H54 (cell line): ENCODE measurements around the gene FOSL1.
"Not testable (repeated sequence)": the region's sequence is repeated elsewhere in the genome, so short reads cannot be mapped to it uniquely, and the experiment has no call there.

ENCODE experiments used
- DNase-seq: peaks from one replicate; pipeline ENCODE4 v3.0.0; 2011; ENCODE audit warnings: low spot score, mixed read lengths; ENCODE audit not compliant: insufficient read length
- FAIRE-seq: peaks from 3 replicates; lab custom pipeline; 2011; peaks lifted over from hg19 to GRCh38; lab: Jason Lieb, UNC
- POLR2A ChIP-seq: IDR thresholded peaks from 2 replicates; pipeline ENCODE4 v1.6.1; 2011; ENCODE audit warnings: low read depth, mild to moderate bottlenecking, low read length

FOSL1 gene

GRCh38 chr11:65855927-65856363 is 44.2 kb downstream of the FOSL1 start:
- no peak for TF ChIP-seq POLR2A
- no peak for DNase-seq
- FAIRE-seq: no peak

- no peak for DNase-seq
- no peak for FAIRE-seq
- TF ChIP-seq POLR2A: no peak
Measured at GRCh38 chr11:65854852-65855837, 45.0 kb downstream of the FOSL1 start.

DNA sequence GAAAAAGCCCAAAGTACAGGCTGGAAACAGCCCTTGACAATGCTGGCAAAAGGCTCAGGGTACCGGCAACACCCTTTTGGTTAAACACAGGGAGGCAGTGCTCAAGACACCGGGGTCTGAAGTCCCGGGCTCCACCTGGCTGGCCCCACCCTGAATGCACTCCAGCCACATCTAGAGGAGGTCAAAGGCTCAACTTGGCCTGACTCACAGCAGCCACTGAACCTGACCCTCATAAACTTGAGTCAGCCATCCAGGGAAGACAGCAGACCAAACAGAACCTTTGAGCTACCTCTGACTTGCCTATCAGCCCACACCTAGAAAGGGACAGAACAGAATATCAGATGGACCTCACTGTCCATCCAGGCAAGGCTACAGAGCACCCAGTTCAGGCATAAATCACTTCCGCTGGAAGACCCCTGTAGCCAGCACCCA is 46.0 kb downstream of the FOSL1 start:
- TF ChIP-seq POLR2A: no peak
- FAIRE-seq (no peak), DNase-seq (no peak)

- TF ChIP-seq POLR2A: no peak
- no peak for DNase-seq
- FAIRE-seq: no peak
Measured at GRCh38 chr11:65853246-65853979, 46.8 kb downstream of the FOSL1 start.

DNA sequence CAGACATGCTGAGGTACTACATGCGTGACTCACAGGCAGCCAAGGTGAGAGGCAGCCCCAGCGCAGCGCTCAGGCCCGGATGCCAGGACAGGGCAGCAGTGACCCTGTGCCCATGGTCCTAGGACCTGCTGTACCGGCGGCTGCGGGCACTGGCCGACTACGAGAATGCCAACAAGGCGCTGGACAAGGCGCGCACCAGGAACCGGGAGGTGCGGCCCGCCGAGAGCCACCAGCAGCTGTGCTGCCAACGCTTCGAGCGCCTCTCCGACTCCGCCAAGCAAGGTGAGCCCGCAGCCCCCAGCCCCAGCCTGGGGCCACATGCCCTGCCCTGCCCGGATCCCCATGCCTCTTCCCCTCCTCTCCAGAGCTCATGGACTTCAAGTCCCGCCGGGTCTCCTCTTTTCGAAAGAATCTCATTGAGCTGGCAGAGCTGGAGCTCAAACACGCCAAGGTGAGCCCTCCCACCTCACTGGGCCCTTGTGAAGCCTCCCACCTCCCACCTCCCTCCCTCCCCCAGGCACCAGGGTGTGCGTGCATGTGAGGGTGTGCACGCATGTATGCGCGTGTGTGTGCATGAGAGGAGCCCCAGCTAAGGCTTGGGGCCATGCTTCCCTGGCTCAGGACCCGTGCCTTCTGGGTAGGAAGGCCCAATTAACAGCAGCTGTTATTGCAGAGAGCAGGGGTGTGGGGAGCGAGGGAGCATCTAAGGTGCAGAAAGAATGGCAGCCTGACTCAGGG is 47.5 kb downstream of the FOSL1 start:
- no peak for FAIRE-seq

GRCh38 chr11:65851811-65852507 is 48.2 kb downstream of the FOSL1 start:
- FAIRE-seq (no peak), DNase-seq (no peak)
- no peak for TF ChIP-seq POLR2A

More for the DNA sequence above, 47.5 kb downstream of the FOSL1 start:
- TF ChIP-seq POLR2A: no peak
- DNase-seq: no peak

DNA sequence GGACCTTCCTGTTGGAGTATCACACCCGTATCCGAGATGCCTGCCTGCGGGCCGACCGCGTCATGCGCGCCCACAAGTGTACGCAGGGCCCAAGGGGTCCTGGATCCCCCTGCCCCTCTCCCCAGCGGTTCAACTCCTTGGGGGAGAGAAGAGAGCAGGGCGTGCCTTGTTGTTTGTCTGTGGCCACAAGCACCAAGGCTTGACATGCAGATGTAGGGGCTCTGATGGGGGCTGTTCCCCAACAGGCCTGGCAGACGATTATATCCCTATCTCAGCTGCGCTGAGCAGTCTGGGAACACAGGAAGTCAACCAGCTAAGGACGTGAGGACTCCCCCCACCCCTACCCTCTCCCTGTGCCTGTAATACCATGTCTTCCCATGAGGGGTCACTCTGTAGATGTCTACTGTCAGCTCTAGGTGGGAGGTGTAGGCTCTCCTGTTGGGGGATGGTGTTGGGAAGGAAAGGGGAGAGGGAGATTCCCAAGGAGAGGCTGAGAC is 49.1 kb downstream of the FOSL1 start:
- no peak for FAIRE-seq
- DNase-seq: no peak
- TF ChIP-seq POLR2A: no peak

GRCh38 chr11:65850217-65851082 is 49.7 kb downstream of the FOSL1 start:
- TF ChIP-seq POLR2A: no peak
- DNase-seq (no peak), FAIRE-seq (no peak)

- FAIRE-seq: no peak
- no peak for DNase-seq
- TF ChIP-seq POLR2A: no peak
Measured at GRCh38 chr11:65849771-65850216, 50.4 kb downstream of the FOSL1 start.

- DNase-seq: no peak
- FAIRE-seq: no peak
- TF ChIP-seq POLR2A: no peak
Measured at GRCh38 chr11:65849366-65849765, 50.8 kb downstream of the FOSL1 start.

DNA sequence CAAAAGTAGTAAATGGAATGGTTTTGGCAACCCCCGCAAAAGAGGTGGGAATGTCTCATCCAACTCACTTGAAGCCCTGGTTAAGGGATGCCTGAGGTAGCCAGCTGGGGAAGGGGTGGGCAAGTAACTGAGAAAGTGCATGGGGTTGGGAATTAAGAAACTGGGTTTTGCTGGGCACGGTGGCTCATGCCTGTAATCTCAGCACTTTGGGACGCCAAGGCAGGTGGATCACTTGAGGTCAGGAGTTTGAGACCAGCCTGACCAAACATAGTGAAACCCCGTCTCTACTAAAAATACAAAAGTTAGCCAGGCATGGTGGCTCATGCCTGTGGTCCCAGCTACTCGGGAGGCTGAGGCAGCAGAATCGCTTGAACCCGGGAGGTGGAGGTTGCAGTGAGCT is 51.5 kb downstream of the FOSL1 start:
- not testable (repeated sequence) for DNase-seq, FAIRE-seq

DNA sequence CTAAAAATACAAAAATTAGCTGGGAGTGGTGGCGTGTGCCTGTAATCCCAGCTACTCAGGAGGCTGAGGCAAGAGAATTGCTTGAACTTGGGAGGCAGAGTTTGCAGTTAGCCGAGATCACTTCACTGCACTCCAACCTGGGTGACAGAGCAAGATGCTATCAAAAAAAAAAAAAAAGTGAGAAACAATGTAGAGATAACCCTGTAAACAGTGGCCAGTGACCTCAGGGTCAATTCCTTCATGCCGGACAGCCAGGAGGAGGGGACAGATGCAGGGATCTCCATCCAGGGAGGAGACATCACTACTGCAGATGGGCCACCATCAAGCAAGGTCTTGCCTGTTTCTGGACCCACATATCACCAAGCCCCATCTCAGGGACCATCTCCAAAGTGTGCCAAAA is 52.4 kb downstream of the FOSL1 start:
- DNase-seq (no peak), FAIRE-seq (no peak)
- TF ChIP-seq POLR2A: no peak
